ENCODE measurements around the gene ACSS2. TPM values are rescaled to one million over a fixed set of nuclear protein-coding genes. Genes with fewer than 3 reads are reported as not detected.
A peak's percentile ranks its signal among the peaks of the same experiment; 100 is the strongest.

The ACSS2 gene
- total and polyA plus RNA-seq, 10 donors = 8.9 to 43.6 (median 30.2) TPM

DNA sequence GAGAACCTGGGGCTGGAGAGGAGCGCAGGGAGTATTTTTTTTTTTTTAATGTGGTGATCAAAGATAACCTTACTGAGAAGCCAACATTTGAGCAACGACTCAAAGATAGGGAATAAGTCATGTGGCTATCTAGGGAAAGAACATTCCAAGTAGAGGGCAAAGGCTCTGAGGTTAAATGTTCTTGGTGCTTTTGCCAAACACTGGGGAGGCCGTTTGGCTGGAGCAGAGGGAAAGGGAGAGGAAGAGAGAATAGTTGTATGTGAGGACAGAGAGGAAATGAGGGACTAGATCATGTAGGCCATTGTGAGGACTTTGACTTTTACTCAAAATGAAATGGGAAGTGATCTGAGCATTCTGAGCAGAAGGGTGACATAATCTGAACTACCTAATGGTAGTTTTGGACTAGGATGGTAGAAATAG is 27.8 kb downstream of the ACSS2 start:
- H3K27me3 ChIP-seq (replicated peaks in 1 of 7) = no peaks in the 10 kb centered on the region
- peak overlapping the region in 7 of 8 donors; percentile 14 to 59 (median 31) for H3K27ac ChIP-seq
- WGBS, 5 donors = 45 to 64% (median 58%) methylated on average over 3 of the region's 3 CpGs
- H3K36me3 ChIP-seq = peaks cover 0 to 5% (median 0%) of the 10 kb centered on the region in 6 donors
- no peak overlapping the region for H3K4me3 ChIP-seq
- DNase-seq = no peak
- peak in 1 of 3 donors; percentile 45 for TF ChIP-seq POLR2AphosphoS5 (IDR thresholded peaks at IDR 0.05)
- TF ChIP-seq, protein P1, sequence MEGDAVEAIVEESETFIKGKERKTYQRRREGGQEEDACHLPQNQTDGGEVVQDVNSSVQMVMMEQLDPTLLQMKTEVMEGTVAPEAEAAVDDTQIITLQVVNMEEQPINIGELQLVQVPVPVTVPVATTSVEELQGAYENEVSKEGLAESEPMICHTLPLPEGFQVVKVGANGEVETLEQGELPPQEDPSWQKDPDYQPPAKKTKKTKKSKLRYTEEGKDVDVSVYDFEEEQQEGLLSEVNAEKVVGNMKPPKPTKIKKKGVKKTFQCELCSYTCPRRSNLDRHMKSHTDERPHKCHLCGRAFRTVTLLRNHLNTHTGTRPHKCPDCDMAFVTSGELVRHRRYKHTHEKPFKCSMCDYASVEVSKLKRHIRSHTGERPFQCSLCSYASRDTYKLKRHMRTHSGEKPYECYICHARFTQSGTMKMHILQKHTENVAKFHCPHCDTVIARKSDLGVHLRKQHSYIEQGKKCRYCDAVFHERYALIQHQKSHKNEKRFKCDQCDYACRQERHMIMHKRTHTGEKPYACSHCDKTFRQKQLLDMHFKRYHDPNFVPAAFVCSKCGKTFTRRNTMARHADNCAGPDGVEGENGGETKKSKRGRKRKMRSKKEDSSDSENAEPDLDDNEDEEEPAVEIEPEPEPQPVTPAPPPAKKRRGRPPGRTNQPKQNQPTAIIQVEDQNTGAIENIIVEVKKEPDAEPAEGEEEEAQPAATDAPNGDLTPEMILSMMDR (IDR thresholded peaks at IDR 0.05 in 8 of 11, conservative IDR thresholded peaks at IDR 0.05 in 3 of 11) = no peak
- H3K9me3 ChIP-seq = no peaks in the 10 kb centered on the region
- intact Hi-C loops (cut with DNase I; ENCODE audit: low total_unique reads) = no loop called here
- peaks cover 4 to 38% (median 19%) of the 10 kb centered on the region in 6 donors for H3K4me1 ChIP-seq

DNA sequence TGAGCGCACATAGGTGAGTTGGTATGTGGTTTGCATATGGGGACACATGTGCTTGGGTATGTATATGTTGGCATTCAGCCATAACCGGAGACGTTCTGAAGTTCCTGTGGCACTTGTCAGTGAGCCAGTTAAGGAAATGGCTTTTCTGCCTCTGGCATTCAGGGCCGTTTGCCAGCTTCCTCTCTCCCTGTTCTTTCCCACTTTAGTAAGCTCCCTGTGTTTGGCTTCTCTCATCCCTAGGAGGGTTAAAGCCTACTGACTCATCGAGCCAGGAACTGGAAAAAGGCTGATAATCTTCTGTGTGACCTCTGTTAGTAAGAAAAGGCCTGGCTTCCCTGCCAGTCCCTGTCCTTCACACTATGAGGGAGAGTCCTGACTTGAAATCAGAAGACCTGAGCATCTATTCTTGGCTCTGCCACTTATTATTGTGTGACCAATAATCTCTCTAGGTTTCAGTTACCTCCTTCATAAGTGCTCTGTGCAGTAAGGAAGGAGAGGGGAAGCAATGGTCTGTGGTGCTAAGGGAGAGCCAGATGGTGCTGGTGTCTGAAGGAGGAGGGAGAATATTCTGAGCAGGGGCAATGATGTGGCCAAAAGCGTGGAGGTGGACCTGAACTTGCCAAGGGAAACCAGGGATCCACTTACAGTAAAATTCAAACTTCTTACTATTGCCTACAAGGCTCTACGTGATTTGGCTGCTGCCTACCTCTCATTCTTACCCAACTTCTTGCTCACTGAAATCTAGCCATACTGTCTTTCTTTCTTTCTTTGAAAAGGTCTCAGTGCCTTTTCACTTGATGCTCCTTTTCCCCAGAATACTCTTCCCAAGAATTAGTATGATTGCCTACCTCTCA is 31.4 kb downstream of the ACSS2 start:
- Histone ChIP-seq H3K27me3 (replicated peaks in 1 of 7) (no peaks in the 10 kb centered on the region), H3K36me3 (no peaks in the 10 kb centered on the region), H3K4me3 (no peak overlapping the region), H3K27ac (peak overlapping the region in 7 of 8 donors; percentile 49 to 75 (median 65)), H3K4me1 (peaks cover 4 to 38% (median 19%) of the 10 kb centered on the region in 6 donors), H3K9me3 (no peaks in the 10 kb centered on the region)
- TF ChIP-seq POLR2A (IDR thresholded peaks at IDR 0.05) (no peak), POLR2AphosphoS5 (IDR thresholded peaks at IDR 0.05) (peak in 1 of 3 donors; percentile 53)
- DNase-seq = no peak
- WGBS, 5 donors = 25 to 29% (median 27%) methylated on average over 7 of the region's 7 CpGs
- intact Hi-C loops (cut with DNase I; ENCODE audit: low total_unique reads) = no loop called here

DNA sequence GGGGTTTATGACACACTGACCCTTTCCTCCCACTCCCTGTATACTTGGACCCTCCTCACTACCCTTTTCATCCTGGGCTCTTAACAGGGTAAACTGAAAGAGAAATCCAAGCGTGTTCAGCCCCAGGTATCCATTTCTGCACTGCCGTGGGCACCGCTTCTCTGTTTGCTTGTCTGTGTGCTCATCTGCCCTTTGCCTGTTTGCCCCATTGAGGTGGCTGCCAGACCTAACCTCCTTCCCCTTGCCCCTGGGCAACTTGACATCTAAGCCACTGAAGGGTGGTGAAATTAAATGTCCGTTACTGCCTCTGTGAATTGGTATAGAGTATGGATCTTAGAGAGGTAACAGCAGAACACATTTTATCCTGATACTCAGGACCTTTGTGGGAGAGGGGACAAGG is 38.7 kb downstream of the ACSS2 start:
- no peak overlapping the region for H3K27ac ChIP-seq
- intact Hi-C loops (cut with DNase I; ENCODE audit: low total_unique reads) = no loop called here
- WGBS, 5 donors = 88 to 96% (median 94%) methylated on average over 4 of the region's 4 CpGs
- no peak overlapping the region for H3K4me3 ChIP-seq
- DNase-seq = no peak
- H3K9me3 ChIP-seq = no peaks in the 10 kb centered on the region
- H3K27me3 ChIP-seq (replicated peaks in 1 of 7) = no peaks in the 10 kb centered on the region
- no peak for TF ChIP-seq POLR2A (IDR thresholded peaks at IDR 0.05)
- TF ChIP-seq POLR2AphosphoS5 (IDR thresholded peaks at IDR 0.05) = no peak
- TF ChIP-seq, protein P1 (IDR thresholded peaks at IDR 0.05 in 8 of 11, conservative IDR thresholded peaks at IDR 0.05 in 3 of 11) = no peak
- peaks cover 0 to 22% (median 2%) of the 10 kb centered on the region in 6 donors for H3K4me1 ChIP-seq
- peaks cover 0 to 25% (median 0%) of the 10 kb centered on the region in 6 donors for H3K36me3 ChIP-seq

DNA sequence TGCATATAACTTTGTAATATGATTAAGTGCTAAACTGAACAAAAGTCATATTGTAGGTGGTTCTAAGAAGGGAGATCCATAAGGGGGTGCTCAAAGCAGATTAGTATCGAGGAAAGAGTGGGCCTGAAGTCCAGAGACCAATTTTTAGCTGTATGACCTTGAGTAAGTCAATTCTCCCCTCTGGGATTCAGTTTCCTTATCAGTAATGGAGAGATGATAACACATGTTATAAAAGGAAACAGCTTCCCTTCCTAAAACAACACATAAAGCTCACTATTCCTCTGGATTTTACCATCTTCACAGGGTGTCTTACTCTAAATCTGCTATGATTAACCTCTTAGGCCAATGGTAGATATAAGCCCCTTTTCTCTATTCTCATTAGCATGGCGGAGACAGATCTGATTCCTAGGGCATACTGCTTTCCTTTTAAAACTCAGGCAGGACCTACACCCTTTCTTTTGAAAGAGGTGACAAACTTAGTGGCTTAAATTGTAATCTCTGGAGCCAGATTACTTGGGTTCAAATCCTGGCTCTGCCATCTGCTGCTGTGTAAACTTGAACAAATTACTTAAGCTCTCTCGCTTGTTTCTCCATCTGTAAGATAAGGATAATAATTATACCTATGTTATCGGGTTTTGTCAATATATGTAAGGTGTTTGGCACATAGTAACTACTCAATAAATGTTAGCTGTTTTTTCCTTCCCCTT is 39.5 kb downstream of the ACSS2 start:
- peaks cover 0 to 32% (median 2%) of the 10 kb centered on the region in 6 donors for H3K36me3 ChIP-seq
- WGBS, 5 donors = 86 to 93% (median 89%) methylated on average over 4 of the region's 4 CpGs
- H3K4me3 ChIP-seq = no peak overlapping the region
- no peak overlapping the region for H3K27ac ChIP-seq
- H3K9me3 ChIP-seq = no peaks in the 10 kb centered on the region
- intact Hi-C loops (cut with DNase I; ENCODE audit: low total_unique reads) = no loop called here
- no peak for DNase-seq
- TF ChIP-seq, protein P1 (IDR thresholded peaks at IDR 0.05 in 8 of 11, conservative IDR thresholded peaks at IDR 0.05 in 3 of 11) = no peak
- no peak for TF ChIP-seq POLR2A (IDR thresholded peaks at IDR 0.05)
- TF ChIP-seq POLR2AphosphoS5 (IDR thresholded peaks at IDR 0.05) = no peak
- no peaks in the 10 kb centered on the region for H3K27me3 ChIP-seq (replicated peaks in 1 of 7)
- peaks cover 0 to 22% (median 2%) of the 10 kb centered on the region in 6 donors for H3K4me1 ChIP-seq

All from spleen (tissue), 11 donors.